Natural killer cell (primary cell): ENCODE data around the gene MUC20. TPM values are rescaled to one million over a fixed set of nuclear protein-coding genes. Genes with fewer than 3 reads are reported as not detected.
A peak's percentile ranks its signal among the peaks of the same experiment; 100 is the strongest.

Experiments
- ATAC-seq, 3 donors: fragments of 150-1000 bp in 2 of 3; fragments of 200-7000 bp in 1 of 3; cut with Tn5 transposase; 1 replicate in 1 of 3; 2 replicates in 2 of 3; pipeline ENCODE4 v1.10.0; 2021; ENCODE audit warnings: mild to moderate bottlenecking in 2 of 3, moderate library complexity in 2 of 3
- DNase-seq, 2 donors: peaks; one replicate each; pipeline versions ENCODE4 v3.0.0 to v3.0.0-alpha.2; 2013 to 2021; ENCODE audit warnings: mixed read lengths in 1 of 2
- H3K27ac ChIP-seq: one replicate; pipeline ENCODE4 v1.5.1; 2013; ENCODE audit warnings: mild to moderate bottlenecking, low read length
- H3K27me3 ChIP-seq: one replicate; pipeline ENCODE4 v1.6.1; 2013; ENCODE audit warnings: low read length; ENCODE audit not compliant: control insufficient read depth, insufficient read depth
- H3K36me3 ChIP-seq: one replicate; pipeline ENCODE4 v1.6.1; 2013; ENCODE audit warnings: low read length; ENCODE audit not compliant: control insufficient read depth, insufficient read depth
- H3K4me1 ChIP-seq: one replicate; pipeline ENCODE4 v1.6.1; 2013; ENCODE audit warnings: low read length; ENCODE audit not compliant: control insufficient read depth, insufficient read depth
- H3K4me3 ChIP-seq: one replicate; pipeline ENCODE4 v1.5.1; 2013; ENCODE audit warnings: low read length
- H3K9me3 ChIP-seq: one replicate; pipeline ENCODE4 v1.6.1; 2013; ENCODE audit warnings: low read length; ENCODE audit not compliant: control insufficient read depth, insufficient read depth
- H3K27ac Mint-ChIP-seq, 2 donors: one replicate each; pipeline ENCODE4 v1.8.0; 2022; ENCODE audit warnings: mild to moderate bottlenecking in 2 of 2, mixed read lengths in 2 of 2, moderate library complexity in 1 of 2
- H3K27me3 Mint-ChIP-seq, 2 donors: one replicate each; pipeline ENCODE4 v1.8.0; 2022; ENCODE audit warnings: low read depth in 2 of 2, mixed read lengths in 2 of 2
- H3K36me3 Mint-ChIP-seq: one replicate; pipeline ENCODE4 v1.8.0; 2022; ENCODE audit warnings: mixed read lengths
- H3K4me1 Mint-ChIP-seq, 2 donors: one replicate each; pipeline ENCODE4 v1.8.0; 2022; ENCODE audit warnings: mixed read lengths in 2 of 2
- H3K4me3 Mint-ChIP-seq: one replicate; pipeline ENCODE4 v1.8.0; 2022; ENCODE audit warnings: mild to moderate bottlenecking, moderate library complexity, mixed read lengths
- H3K9me3 Mint-ChIP-seq, 2 donors: one replicate each; pipeline ENCODE4 v1.8.0; 2022; ENCODE audit warnings: mixed read lengths in 2 of 2
- WGBS: methylation state at CpG from one replicate; pipeline ENCODE4 v1.1.7; 2013; ENCODE audit warnings: missing lambda C conversion rate; ENCODE audit not compliant: insufficient coverage; 5-methylcytosine and 5-hydroxymethylcytosine counted together
- intact Hi-C: fragments of 100-400 bp; cut with micrococcal nuclease; formaldehyde crosslinking; loops from one replicate; pipeline ENCODE4 v1.14.2; 2022
- total RNA-seq, 4 donors: library from RNA; stranded (reverse); fragments of 120-200 nt in 1 of 4; gene quantifications; one replicate each; pipeline versions ENCODE4 v1.2.3 to v1.2.4, GENCODE V29; 2013 to 2022
- TF ChIP-seq, protein P1 (sequence below): fragments of 200-600 bp; IDR thresholded peaks from one replicate; pipeline ENCODE4 v1.8.0; 2022; ENCODE audit warnings: antibody characterized with exemption

The MUC20 gene
- total RNA-seq, 3 donors from 2014 or later (not counting 1 experiment from before 2014, with no cell fraction given): 4.1 to 11.4 (median 5.9) TPM

GRCh38 chr3:195758721-195759353 lies 38.1 kb downstream of the MUC20 start:
- no peaks in the 10 kb centered on the region for H3K36me3 Mint-ChIP-seq
- no peak for DNase-seq
- TF ChIP-seq, protein P1, sequence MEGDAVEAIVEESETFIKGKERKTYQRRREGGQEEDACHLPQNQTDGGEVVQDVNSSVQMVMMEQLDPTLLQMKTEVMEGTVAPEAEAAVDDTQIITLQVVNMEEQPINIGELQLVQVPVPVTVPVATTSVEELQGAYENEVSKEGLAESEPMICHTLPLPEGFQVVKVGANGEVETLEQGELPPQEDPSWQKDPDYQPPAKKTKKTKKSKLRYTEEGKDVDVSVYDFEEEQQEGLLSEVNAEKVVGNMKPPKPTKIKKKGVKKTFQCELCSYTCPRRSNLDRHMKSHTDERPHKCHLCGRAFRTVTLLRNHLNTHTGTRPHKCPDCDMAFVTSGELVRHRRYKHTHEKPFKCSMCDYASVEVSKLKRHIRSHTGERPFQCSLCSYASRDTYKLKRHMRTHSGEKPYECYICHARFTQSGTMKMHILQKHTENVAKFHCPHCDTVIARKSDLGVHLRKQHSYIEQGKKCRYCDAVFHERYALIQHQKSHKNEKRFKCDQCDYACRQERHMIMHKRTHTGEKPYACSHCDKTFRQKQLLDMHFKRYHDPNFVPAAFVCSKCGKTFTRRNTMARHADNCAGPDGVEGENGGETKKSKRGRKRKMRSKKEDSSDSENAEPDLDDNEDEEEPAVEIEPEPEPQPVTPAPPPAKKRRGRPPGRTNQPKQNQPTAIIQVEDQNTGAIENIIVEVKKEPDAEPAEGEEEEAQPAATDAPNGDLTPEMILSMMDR: no peak
- H3K9me3 Mint-ChIP-seq: no peaks in the 10 kb centered on the region
- peaks cover 42 to 59% of the 10 kb centered on the region in 2 donors for H3K4me1 Mint-ChIP-seq
- H3K27me3 Mint-ChIP-seq: peaks cover 0 to 22% of the 10 kb centered on the region in 2 donors
- intact Hi-C loops: no loop called here
- no peaks in the 10 kb centered on the region for H3K36me3 ChIP-seq
- peaks cover 7% of the 10 kb centered on the region for H3K27me3 ChIP-seq
- no peak for ATAC-seq
- no peaks in the 10 kb centered on the region for H3K9me3 ChIP-seq
- H3K27ac ChIP-seq: no peak overlapping the region
- no peak overlapping the region for H3K4me3 Mint-ChIP-seq
- WGBS: 87% methylated on average over 17 of the region's 19 CpGs
- no peak overlapping the region for H3K27ac Mint-ChIP-seq
- H3K4me3 ChIP-seq: no peak overlapping the region
- peaks cover 25% of the 10 kb centered on the region for H3K4me1 ChIP-seq

DNA sequence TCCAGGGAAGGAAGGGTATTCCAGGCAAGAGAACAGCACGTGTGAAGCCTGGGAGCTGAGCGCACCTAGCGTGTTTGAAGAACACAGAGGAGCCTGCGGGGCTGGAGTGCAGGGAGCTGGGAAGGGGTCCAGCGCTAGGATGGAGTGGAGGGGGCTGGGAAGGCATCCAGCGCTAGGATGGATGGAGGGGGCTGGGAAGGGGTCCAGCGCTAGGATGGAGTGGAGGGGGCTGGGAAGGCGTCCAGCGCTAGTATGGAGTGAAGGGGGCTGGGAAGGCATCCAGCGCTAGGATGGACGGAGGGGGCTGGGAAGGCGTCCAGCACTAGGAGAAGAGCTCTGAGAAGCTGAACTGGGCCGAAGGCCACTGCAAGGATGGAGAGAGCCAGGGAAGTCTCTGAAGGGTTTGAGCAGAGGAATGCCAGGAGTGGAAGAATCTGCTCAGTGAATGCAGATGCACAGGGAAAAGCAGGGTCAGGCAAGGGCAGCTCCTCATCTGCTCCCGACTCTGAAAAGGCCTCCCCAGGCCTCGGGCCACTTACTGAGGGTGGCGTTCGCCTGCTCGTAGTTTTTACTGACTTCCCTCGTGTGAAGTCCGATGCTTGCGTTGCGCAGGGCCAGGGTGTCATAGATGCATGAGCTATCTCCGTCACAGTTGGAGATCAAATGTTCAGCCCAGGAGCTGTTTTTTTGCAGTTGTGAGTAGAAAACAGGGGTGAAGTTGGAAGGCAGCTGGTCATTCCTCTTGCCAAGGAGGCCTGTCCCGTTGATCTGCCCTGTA lies 39.8 kb downstream of the MUC20 start:
- Mint-ChIP-seq H3K27ac (no peak overlapping the region), H3K36me3 (no peaks in the 10 kb centered on the region), H3K4me3 (peak overlapping the region; percentile 9), H3K4me1 (peaks cover 25 to 46% of the 10 kb centered on the region in 2 donors), H3K27me3 (peaks cover 0 to 33% of the 10 kb centered on the region in 2 donors), H3K9me3 (no peaks in the 10 kb centered on the region)
- no peak for ATAC-seq
- Histone ChIP-seq H3K27ac (no peak overlapping the region), H3K4me3 (no peak overlapping the region), H3K4me1 (peaks cover 25% of the 10 kb centered on the region), H3K27me3 (peaks cover 7% of the 10 kb centered on the region), H3K9me3 (no peaks in the 10 kb centered on the region), H3K36me3 (no peaks in the 10 kb centered on the region)
- 88% methylated on average over 24 of the region's 24 CpGs for WGBS
- DNase-seq: no peak
- intact Hi-C loops: no loop called here
- TF ChIP-seq, protein P1: no peak

DNA sequence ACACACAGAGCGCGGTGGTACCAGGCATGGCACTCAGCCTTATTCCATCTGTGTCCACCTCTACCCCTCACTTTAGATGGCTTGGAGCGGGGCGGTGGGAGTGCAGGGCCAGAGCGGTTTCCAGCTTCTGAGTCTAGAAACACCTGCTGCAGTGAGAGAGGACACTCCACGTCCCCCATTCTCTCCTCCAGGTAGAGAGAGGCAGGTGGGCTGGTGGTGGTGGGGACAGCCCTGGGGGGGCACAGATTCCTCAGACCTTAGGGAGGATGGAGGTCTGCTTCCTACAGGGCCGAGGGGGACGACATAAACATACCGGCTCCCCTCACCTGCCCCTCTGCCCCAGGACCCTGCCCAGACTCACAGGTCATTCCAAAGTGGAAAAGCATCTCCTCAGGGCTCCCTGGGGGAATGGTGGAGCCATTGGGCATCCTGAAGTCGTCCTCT lies 40.4 kb downstream of the MUC20 start:
- 86% methylated on average over 9 of the region's 10 CpGs for WGBS
- Mint-ChIP-seq H3K27me3 (peaks cover 0 to 34% of the 10 kb centered on the region in 2 donors), H3K4me3 (peak overlapping the region; percentile 40), H3K9me3 (no peaks in the 10 kb centered on the region), H3K36me3 (no peaks in the 10 kb centered on the region), H3K27ac (no peak overlapping the region), H3K4me1 (peaks cover 19 to 40% of the 10 kb centered on the region in 2 donors)
- intact Hi-C loops: no loop called here
- H3K36me3 ChIP-seq: no peaks in the 10 kb centered on the region
- TF ChIP-seq, protein P1: no peak
- DNase-seq (no peak), ATAC-seq (no peak)
- no peaks in the 10 kb centered on the region for H3K9me3 ChIP-seq
- H3K27ac ChIP-seq: no peak overlapping the region
- peaks cover 7% of the 10 kb centered on the region for H3K27me3 ChIP-seq
- H3K4me3 ChIP-seq: no peak overlapping the region
- H3K4me1 ChIP-seq: peaks cover 20% of the 10 kb centered on the region
